Testis (tissue), 3 donors: ENCODE measurements around the gene VMP1. TPM values are rescaled to one million over a fixed set of nuclear protein-coding genes. Genes with fewer than 3 reads are reported as not detected.
"Not testable (repeated sequence)": the region's sequence is repeated elsewhere in the genome, so short reads cannot be mapped to it uniquely, and the experiment has no call there.

ENCODE experiments used
- DNase-seq: peaks from one replicate; pipeline ENCODE4 v3.0.0-alpha.2; 2019
- H3K27ac ChIP-seq, 2 donors: fragments of 200-600 bp; sonication (generic); one replicate each; pipeline ENCODE4 v1.5.1; 2019
- H3K27me3 ChIP-seq: fragments of 200-600 bp; sonication (generic); one replicate; pipeline ENCODE4 v1.5.1; 2019
- H3K36me3 ChIP-seq: fragments of 200-600 bp; sonication (generic); one replicate; pipeline ENCODE4 v1.5.1; 2017; ENCODE audit warnings: low read depth; ENCODE audit errors: missing control alignments
- H3K4me1 ChIP-seq: fragments of 200-600 bp; sonication (generic); one replicate; pipeline ENCODE4 v1.5.1; 2019
- H3K4me3 ChIP-seq, 2 donors: fragments of 200-600 bp; sonication (generic); one replicate each; pipeline ENCODE4 v1.5.1; 2017 to 2019
- H3K9me3 ChIP-seq: fragments of 200-600 bp; sonication (generic); one replicate; pipeline ENCODE4 v1.5.1; 2017
- POLR2A ChIP-seq: fragments of 450-650 bp; IDR thresholded peaks from one replicate; pipeline ENCODE4 v1.6.1; 2017; ENCODE audit warnings: antibody characterized with exemption, mild to moderate bottlenecking, moderate library complexity
- WGBS, 2 donors: methylation state at CpG; one replicate each; pipeline ENCODE4 v1.1.5; 2018; 5-methylcytosine and 5-hydroxymethylcytosine counted together
- intact Hi-C: fragments of 100-400 bp; cut with DNase I; formaldehyde crosslinking; loops from one replicate; pipeline ENCODE4 v1.15.1; 2023; ENCODE audit warnings: low total_unique reads
- polyA plus RNA-seq: library from polyadenylated mRNA; stranded (reverse); fragments of 350-450 nt; fragmentation: Illumina TruSeq; extraction: RNeasy Lipid Tissue Mini Kit (QIAGEN cat#74804); gene quantifications from one replicate; pipeline ENCODE4 v1.2.3, GENCODE V29; 2014; ENCODE audit warnings: low read depth, low replicate concordance; ENCODE audit not compliant: insufficient read depth
- total RNA-seq, 2 donors: library from RNA; depleted of rRNA; stranded (reverse); fragments of >200 nt; gene quantifications; one replicate each; pipeline ENCODE4 v1.2.3, GENCODE V29; 2016
- TF ChIP-seq, protein P1 (sequence below), 3 experiments: fragments of 450-650 bp in 2 of 3; fragments of 200-600 bp in 1 of 3; sonication (generic) in 1 of 3; IDR thresholded peaks; one replicate each; pipeline ENCODE4 v1.5.1; 2016 to 2019; ENCODE audit warnings: antibody characterized with exemption in 3 of 3, mild to moderate bottlenecking in 2 of 3, moderate library complexity in 1 of 3

VMP1 gene
- total and polyA plus RNA-seq, 3 donors from 2014 or later = 63.1 to 144 (median 108) TPM

DNA sequence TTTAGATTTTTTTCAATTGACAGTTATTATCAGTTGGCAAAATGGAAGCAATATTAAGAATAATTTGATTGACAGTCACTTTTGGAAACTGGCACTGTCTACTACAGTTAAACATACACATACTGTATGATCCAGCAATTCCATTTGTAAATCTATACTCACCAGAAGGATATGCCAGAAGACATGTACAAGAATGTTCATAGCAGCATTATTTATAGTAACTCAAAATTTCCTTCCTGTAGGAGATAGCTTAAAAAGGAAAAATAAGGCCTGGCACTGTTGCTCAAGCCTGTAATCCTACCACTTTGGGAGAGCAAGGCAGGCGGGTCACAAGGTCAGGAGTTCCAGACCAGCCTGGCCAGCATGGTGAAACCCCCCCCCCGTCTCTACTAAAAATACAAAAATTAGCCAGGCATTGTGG, 89.3 kb downstream of the VMP1 start:
- Histone ChIP-seq H3K36me3 (no peaks in the 10 kb centered on the region), H3K4me3 (no peak overlapping the region), H3K27ac (no peak overlapping the region), H3K9me3 (no peaks in the 10 kb centered on the region), H3K4me1 (no peaks in the 10 kb centered on the region), H3K27me3 (no peaks in the 10 kb centered on the region)
- intact Hi-C loops = no loop called here
- no peak for TF ChIP-seq POLR2A
- TF ChIP-seq, protein P1, sequence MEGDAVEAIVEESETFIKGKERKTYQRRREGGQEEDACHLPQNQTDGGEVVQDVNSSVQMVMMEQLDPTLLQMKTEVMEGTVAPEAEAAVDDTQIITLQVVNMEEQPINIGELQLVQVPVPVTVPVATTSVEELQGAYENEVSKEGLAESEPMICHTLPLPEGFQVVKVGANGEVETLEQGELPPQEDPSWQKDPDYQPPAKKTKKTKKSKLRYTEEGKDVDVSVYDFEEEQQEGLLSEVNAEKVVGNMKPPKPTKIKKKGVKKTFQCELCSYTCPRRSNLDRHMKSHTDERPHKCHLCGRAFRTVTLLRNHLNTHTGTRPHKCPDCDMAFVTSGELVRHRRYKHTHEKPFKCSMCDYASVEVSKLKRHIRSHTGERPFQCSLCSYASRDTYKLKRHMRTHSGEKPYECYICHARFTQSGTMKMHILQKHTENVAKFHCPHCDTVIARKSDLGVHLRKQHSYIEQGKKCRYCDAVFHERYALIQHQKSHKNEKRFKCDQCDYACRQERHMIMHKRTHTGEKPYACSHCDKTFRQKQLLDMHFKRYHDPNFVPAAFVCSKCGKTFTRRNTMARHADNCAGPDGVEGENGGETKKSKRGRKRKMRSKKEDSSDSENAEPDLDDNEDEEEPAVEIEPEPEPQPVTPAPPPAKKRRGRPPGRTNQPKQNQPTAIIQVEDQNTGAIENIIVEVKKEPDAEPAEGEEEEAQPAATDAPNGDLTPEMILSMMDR (IDR thresholded peaks at IDR 0.05) = no peak
- 69 to 81% methylated on average over 2 of the region's 2 CpGs for WGBS, 2 donors
- DNase-seq = no peak

DNA sequence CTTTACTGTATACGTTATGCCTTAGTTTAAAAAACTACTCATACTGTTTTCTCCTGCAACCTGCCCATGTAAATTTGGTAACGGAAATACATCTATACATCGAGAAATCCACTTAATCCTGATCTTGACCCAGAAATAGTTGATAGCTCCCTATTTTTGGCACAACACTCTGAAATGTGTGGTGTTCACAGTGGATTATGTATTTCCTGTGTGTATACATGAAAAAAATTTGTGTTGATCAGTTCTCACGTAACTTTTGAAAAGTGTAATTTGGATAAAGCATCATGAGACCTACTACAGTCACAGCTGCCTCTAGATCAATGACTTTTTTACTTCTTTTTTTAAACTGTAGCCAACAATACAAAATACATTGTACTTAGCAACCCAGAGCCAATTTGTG, 90.7 kb downstream of the VMP1 start:
- H3K4me3 ChIP-seq = no peak overlapping the region
- TF ChIP-seq, protein P1 (IDR thresholded peaks at IDR 0.05) = no peak
- TF ChIP-seq POLR2A = no peak
- 91 to 96% methylated on average over 4 of the region's 4 CpGs for WGBS, 2 donors
- no peak overlapping the region for H3K27ac ChIP-seq
- no peaks in the 10 kb centered on the region for H3K9me3 ChIP-seq
- intact Hi-C loops = no loop called here
- no peak for DNase-seq
- no peaks in the 10 kb centered on the region for H3K27me3 ChIP-seq
- H3K36me3 ChIP-seq = no peaks in the 10 kb centered on the region
- H3K4me1 ChIP-seq = peaks cover 2% of the 10 kb centered on the region

DNA sequence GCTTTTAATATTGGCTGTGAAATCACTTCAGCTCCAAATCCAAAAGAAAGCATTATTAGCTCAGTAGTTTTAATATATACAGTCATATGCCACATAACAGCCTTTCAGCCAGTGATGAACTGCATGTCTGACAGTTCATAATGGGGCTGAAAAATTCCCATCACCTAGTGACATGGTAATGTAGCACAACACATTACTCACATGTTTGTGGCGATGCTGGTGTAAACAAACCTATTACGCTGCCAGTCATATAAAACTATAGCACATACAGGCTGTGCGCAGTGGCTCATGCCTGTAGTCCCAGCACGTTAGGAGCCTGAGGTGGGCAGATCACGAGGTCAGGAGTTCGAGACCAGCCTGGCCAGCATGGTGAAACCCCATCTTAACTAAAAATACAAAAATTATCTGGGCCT, 93.1 kb downstream of the VMP1 start:
- DNase-seq = no peak
- intact Hi-C loops = no loop called here
- 99 to 100% methylated on average over 6 of the region's 6 CpGs for WGBS, 2 donors

DNA sequence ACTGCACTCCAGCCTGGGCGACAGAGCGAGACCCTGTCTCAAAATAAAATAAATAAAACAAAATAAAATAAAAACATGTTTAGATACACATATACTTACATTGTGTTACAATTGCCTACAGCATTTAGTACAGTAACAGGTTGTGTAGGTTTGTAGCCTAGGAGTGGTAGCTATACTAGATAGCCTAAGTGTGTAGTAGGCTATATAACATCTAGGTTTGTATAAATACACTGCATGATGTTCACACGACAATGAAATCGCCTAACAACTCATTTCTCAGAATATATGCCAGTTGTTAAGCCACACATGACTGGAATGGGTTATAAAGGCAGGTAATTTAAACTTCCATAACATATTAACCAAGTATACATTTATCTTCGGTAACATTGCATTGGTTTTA, 94.7 kb downstream of the VMP1 start:
- intact Hi-C loops = no loop called here
- WGBS, 2 donors = 95 to 97% methylated on average over 5 of the region's 5 CpGs
- no peak for TF ChIP-seq POLR2A
- TF ChIP-seq, protein P1 (IDR thresholded peaks at IDR 0.05) = no peak

More for the DNA sequence above, 93.1 kb downstream of the VMP1 start:
- H3K4me1 ChIP-seq = peaks cover 3% of the 10 kb centered on the region
- no peak overlapping the region for H3K4me3 ChIP-seq
- no peaks in the 10 kb centered on the region for H3K27me3 ChIP-seq
- no peaks in the 10 kb centered on the region for H3K36me3 ChIP-seq
- TF ChIP-seq POLR2A = no peak
- TF ChIP-seq, protein P1 (IDR thresholded peaks at IDR 0.05) = no peak
- H3K27ac ChIP-seq = no peak overlapping the region
- H3K9me3 ChIP-seq = no peaks in the 10 kb centered on the region

DNA sequence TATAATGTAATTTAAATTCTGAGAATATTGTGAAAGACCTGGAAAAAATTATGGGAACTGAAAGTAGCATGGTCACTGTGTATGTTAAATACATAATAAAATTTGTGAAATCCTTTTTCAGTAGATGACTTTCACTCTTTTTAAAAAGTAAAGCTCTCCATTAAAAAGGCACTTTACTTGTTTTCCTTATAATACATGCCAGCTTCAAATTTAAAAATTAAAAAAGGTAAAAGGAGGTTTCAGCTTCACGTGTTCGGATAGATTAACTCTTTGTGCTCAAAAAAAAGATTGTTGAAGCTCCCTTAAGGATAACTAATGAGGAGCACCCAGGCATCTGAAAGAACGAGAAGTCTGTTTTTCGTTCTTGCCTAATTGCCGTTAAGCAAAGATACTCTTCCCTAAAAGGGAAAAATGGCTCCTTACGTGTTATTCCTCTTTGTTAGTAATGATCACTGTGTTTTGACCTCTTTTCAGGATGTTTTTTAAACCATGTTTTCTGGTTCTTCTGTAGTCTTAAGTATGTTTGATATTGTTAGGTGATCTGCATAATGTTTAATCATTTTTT, 97.5 kb downstream of the VMP1 start:
- intact Hi-C loops = no loop called here
- WGBS, 2 donors = 59 to 63% methylated on average over 6 of the region's 6 CpGs
- no peak for TF ChIP-seq POLR2A
- TF ChIP-seq, protein P1 (IDR thresholded peaks at IDR 0.05) = no peak
- Histone ChIP-seq H3K27ac (peak overlapping the region in 1 of 2 donors; percentile 79), H3K36me3 (no peaks in the 10 kb centered on the region), H3K4me1 (peaks cover 3% of the 10 kb centered on the region), H3K4me3 (no peak overlapping the region), H3K9me3 (no peaks in the 10 kb centered on the region), H3K27me3 (no peaks in the 10 kb centered on the region)
- no peak for DNase-seq

More for the DNA sequence above, 94.7 kb downstream of the VMP1 start:
- Histone ChIP-seq H3K27ac (no peak overlapping the region), H3K36me3 (no peaks in the 10 kb centered on the region), H3K9me3 (no peaks in the 10 kb centered on the region), H3K27me3 (no peaks in the 10 kb centered on the region), H3K4me1 (peaks cover 3% of the 10 kb centered on the region), H3K4me3 (no peak overlapping the region)
- no peak for DNase-seq

DNA sequence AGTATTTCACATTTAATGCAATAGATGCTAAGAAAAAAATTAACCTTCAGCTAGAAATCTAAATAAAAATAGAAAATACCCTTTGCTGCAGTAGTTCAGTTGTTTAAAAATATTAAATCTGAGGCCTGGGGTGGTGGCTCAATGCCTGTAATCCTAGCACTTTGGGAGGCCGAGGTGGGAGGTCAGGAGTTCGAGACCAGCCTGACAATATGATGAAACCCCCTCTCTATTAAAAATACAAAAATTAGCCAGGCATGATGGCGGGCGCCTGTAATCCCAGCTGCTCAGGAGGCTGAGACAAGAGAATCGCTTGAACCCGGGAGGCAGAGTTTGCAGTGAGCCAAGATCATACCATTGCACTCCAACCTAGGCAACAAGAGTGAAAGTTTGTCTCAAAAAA, 98.9 kb downstream of the VMP1 start:
- intact Hi-C loops, H3K27me3 ChIP-seq, H3K9me3 ChIP-seq, H3K36me3 ChIP-seq, DNase-seq, H3K4me1 ChIP-seq, H3K4me3 ChIP-seq, H3K27ac ChIP-seq: not testable (repeated sequence)
- 90 to 94% methylated on average over 6 of the region's 6 CpGs for WGBS, 2 donors
